NCI-H774 (cell line): ENCODE measurements around the gene WFDC12.
"Not testable (repeated sequence)": the region's sequence is repeated elsewhere in the genome, so short reads cannot be mapped to it uniquely, and the experiment has no call there.

Experiments
- DNase-seq: peaks from one replicate; lab custom pipeline; 2025; lab: John Stamatoyannopoulos, UW

WFDC12 gene, protein sequence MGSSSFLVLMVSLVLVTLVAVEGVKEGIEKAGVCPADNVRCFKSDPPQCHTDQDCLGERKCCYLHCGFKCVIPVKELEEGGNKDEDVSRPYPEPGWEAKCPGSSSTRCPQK

DNA sequence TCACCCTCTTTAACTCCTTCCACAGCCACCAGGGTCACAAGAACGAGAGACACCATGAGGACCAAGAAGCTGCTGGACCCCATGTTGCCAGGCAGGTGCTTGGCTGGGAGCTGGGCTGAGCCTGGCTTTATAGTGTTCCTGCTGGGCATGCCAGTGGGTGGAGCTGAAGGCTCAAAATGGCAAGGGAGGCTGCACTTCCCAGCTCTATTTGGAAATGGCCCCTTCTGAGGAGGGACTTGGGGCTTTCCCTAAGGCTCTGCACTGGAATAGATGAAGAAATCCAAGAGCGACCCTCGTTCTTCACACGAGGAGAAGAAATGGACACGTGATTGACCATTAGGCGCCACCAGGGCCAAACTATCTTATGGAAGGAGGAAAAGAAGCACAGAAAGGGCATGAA, at the start of gene WFDC12:
TSS of gene WFDC12 (minus strand) at position 101 of the 400 bp plus-strand sequence. CDS start at position 83, 18 bp downstream.
- no peak for DNase-seq

DNA sequence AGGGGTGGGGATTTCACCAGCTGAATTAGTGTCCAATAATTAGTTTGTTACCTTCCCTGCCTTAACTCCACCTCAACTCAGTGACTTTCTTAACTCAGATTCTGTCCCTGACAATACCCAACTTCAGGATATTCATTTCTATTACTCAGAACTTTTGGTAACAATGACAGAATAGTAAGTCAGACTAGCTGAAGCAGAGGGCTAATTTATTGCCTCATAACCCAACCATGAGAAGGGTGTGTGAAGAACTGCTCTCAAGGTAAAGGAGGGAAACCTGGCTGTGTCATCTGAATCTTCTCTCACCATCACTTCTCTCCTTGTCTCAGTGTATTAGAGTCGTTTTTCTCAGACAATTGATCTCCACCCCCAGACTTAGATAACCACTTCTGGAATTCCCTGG, 49.3 kb upstream of the WFDC12 start:
- no peak for DNase-seq

DNA sequence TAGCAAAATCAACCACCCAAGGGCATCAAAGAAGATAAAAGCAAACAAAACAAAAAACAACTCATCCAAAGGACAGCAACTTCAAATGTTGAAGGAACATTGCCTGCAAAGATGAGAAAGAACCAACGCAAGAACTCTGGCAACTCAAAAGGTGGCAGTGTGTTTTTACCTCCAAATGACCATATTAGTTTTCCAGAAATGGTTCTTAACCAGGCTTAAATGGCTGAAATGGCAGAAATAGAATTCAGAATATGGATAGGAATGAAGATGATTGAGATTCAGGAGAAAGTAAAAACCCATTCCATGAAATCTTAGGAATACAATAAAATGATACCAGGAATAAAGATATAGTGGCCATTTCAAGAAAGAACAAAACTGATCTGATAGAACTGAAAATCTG, 40.6 kb upstream of the WFDC12 start:
- no peak for DNase-seq

DNA sequence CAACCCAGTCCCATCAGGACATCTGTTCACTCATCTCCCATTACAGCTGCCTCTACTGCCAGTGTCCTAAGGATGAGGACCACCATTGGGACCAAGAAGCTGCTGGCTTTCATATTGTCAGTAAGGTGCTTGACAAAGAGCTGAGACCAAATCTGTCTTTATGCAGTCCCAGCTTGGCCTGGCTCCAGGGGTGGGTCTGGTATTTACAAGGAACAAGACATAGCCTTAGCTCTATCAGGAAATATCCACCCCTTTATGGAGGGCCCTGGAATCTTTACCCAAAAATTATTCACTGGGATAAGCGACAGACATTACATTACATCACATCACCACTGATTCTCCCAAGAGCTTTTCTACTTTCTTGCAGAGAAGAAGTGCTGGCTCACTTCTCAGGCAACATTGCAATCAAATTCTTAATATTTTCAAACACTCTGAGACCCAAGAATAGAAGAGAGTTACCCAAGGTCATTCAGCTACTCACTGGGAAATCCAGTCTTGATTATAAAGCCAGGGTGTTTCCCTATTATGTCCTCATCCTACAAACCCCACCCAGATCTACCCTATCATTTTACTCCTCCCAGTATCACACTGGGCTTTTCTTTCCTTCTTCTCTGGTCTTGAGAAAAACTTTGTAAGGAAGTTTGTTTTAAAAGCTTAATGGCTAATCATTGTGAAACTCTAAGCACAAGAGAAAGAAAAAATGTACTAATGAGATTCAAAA, 39.0 kb upstream of the WFDC12 start:
- DNase-seq, result no peak

DNA sequence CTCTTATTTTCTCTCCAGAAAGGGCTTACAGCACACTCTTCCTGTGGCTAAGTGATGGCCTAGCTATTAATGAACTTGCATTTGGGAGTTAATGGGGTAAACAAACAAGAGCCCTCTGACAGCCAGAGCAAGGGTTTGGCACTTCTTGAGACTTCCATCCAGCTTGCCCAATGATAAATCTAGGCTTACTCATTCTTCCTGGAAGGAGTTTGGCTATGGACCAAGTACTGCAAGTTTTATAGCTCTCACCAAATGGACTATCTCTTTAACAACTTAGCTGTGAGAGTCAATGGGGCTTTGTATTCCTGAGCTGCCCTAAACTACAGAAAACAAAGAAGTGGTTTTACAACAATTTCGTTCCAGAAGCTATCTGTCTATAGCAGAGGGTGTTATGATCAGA, 33.7 kb upstream of the WFDC12 start:
- DNase-seq, result no peak

DNA sequence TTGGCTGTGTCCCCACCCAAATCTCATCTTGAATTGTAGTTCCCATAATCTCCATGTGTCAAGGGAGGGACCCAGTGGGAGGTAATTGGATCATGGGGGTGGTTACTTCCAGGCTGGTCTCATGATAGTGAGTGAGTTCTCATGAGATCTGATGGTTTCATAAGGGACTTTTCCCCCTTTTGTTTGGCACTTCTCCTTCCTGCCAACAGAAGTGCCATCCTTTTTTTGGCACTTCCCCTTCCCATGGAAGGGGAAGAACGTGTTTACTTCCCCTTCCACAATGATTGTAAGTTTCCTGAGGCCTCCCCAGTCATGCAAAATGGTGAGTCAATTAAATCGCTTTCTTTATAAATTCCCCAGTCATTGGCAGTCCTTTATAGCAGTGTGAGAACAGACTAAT, 32.4 kb upstream of the WFDC12 start:
- no peak for DNase-seq

DNA sequence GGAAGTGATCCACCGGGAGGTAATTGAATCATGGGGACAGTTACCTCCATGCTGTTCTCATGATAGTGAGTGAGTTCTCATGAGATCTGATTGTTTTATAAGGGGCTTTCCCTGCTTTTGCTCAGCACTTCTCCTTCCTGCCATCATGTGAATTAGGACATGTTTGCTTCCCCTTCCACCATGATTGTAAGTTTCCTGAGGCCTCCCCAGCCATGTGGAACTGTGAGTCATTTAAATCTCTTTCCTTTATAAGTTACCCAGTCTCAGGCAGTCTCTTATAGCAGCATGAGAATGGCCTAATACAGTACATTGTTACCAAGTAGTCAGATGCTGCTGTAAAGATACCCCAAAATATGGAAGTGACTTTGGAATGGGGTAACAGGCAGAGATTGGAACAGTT, 30.5 kb upstream of the WFDC12 start:
- not testable (repeated sequence) for DNase-seq

DNA sequence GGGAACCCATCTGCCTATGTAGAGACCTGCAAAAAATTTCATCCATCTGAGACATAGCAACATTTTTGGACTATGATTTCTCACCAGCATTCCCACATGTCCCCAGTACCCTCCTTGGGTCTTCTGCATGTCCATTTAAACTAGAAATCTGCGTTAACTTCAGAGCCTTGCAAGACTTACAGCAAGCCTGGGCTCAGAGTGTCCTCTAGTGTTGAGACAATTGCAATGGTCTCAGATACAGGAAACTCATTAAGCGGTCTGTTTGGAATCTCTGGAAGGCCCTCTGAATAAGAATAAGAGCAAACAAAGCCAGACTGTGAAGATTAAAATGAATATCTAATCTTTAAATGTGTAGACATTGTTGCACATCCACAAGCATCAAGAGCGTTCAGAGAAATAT, 29.9 kb upstream of the WFDC12 start:
- DNase-seq, result no peak

DNA sequence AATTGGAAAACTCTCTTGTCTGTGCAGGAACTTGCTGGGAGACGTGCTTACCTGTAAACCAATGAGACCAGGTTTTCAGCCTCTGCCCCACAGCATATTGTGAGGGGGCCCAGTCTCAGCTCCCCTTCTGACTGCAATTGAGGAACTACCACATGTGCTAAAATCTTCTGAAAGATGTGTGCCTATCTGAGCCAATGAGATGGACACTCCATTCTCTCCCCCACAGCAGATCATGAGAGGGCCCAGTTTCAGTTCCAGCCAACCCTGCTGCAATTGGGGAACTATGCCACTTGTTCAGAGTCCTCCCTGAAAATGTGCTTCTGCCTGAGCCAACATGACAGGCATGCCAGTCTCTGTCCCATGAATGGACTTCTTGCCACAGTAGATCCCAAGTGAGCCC, 29.5 kb upstream of the WFDC12 start:
- DNase-seq, result no peak

DNA sequence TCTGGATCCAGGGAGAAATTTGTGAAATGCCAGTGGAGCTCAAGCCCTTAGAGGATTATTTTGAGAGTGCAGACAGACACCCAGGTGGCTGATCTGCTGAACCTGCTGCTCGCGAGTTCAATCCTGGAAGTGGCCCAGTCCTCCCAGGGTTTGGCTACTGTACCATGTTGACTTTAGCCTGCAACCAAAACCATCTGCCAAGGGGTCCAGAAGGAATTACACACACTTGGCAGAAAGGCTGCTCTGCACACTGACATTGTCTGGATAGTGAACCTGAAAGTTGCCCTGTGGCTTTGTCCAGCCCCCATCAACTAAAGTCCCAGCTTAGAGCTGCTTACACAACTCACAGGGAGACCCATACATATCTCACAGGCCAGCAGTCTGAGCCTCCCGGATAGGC, 28.9 kb upstream of the WFDC12 start:
- DNase-seq, result no peak

DNA sequence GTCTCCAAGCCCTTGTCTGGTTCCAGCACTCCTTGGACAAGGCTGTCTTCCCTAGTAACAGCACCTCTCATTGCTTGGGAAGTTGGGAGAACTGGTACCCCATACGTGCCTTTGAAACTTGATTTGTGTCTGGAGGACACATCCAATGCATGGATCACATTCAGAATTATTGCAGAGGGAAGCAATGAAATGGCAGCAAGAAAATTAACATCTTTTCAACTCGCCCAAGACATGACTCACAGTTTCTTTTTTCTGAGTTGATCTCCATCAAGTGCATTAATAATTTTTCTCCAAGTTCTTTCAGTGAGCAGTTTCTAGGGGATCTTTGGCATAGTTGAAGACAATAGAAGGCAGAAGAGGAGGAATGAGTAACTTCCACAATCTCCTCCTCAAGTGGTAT, 28.1 kb upstream of the WFDC12 start:
- no peak for DNase-seq

DNA sequence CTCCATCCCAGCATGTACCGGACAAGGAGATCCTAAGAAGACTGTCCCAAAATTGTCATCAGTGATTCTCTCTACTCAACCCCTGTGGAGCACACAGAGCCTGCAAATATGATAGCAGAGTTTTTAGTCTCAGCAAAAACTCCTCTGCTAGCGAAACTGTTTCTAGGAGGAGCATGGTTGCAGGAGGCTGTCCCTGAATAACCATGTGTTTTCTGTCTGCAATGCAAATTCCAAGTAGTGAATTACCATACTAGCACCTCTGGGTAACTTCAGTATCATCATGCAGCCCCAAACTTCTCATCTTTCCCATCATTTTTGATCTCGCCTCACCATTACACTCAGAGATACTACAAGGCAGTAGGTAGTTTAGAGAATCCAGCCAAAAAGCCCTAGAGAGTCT, 24.8 kb upstream of the WFDC12 start:
- DNase-seq, result no peak

DNA sequence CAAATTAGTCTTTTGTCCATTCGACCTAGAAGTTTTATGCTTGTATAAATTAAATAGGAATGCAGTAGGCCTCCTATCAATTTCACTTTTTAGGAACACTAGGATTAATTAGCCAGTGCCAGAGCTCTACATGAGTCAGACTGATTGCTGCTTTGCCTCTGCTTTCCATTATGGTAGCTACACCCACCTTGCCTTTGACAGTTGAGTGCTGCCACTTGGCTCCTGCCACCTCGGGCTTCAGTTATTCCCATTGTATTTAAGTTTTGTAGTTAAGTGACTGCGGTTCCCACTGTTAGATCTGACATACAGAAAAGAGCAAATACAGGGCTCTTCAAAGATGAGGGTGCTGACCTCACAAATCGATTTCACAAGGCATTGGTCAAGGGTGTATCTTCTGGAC, 16.6 kb upstream of the WFDC12 start:
- DNase-seq, result no peak

DNA sequence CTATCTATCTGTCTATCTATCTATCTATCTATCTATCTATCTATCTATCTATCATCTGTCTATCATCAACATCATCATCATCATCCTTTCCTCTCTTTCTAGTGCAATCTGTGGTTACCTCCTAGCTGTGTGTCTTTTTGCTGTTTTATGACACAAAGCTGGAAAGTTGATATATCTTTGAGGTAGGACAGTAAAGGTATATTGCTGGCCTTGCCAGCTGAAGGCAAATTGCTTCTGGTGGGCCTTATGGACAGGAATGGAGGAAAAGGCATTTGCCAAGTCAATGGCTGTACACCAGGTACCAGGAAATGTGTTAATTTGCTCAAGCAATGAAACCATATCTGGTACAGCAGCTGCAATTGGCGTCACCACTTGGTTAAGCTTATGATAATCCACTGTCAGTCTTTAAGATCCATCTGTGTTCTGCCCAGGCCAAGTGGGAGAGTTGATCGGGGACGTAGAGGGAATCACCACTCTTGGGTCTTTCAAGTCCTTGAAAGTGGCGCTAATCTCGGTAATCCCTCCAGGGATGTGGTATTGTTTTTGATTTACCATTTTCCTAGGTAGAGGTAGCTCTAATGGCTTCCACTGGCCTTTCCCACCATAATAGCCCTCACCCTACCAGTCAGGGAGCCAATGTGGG, 15.6 kb upstream of the WFDC12 start:
- DNase-seq, result not testable (repeated sequence)

DNA sequence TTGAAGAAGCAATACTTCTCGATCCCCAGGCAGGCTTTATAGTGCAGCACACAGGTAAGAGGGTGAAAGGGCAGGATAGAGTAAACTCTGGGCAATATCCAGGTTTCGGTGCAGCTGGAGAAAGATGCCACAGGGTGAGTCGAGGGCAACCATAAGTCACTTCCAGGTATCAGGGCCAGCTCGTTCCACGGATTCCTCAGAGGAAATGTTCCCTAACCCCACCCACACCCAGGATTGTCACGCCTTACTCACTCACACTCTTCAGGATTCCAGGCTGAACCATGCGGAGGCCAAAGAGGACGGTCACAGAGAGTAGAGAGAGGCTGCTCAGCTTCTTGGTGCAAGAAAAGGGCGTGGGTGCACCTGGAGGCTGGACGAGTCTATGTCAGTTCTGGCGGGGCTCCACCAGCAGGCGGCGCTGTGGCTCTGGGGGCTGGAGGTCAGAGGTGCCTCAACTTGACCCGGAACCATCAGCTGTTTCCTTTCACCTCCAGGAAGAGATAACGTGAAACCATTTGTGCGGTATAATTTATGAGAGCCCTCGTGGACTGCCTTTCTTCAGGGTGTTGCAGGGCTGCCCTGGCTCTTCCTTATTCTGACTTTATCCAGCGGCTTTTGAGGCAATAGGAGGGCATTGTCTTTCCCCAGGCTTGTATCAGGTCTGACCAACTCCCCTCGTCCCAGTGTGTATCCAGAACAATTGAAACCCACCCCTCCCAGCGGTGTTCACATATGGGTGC, 14.5 kb upstream of the WFDC12 start:
- DNase-seq, result peak; percentile 3

DNA sequence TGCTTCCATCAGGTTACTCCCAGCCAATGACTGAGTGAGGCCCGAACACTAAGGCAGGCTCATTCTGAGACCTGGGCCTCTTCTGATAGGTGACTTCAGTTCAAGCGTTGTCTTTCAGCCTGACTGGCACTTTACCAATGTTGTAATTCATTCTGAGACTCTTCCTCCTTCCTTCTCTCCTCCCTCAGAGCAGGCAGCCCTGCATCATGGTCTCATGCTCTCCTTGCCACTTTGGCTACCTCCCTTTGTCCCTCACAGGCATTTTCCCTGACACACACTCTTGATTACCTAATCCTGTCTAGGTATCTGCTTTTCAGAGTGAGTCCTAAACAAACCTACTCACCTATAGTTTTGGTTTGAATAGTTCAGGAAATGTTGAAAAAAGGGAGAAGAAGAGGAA, 12.6 kb upstream of the WFDC12 start:
- no peak for DNase-seq

DNA sequence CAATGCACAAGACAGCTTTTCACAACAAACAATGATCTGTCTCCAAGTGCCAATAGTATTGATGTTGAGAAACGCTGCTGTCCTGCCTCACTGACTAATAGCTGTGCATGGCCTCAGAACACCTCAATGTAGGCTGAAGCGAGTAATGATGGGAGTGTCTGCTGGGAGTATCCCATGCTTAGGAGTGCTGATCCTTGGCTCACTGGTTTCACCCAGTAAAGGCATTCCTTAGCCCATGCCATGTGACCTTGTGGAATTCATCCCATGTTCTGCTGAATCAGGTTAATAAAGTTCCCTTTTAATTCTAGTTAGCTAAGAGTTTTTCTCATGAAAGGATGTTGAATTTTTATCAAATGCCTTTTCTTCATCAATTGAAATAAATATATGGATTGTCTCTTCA, 3.8 kb upstream of the WFDC12 start:
- no peak for DNase-seq

DNA sequence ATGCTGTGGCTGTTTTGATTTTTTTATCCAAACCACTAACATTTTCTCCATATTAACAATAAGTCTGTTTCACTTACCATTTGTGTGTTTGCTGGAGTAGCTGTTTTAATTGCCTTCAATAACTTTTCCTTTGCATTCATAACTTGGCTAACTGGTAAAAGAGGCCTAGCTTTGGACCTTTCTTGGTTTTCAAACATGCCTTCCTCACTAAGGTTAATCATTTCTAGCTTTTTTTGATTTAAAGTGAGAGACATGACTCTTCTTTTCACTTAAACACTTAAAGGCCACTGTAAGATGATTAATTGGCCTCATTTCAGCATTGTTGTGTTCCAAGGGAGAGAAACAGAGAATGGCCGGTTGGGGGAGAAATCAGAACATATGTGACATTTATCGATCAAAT, 2.9 kb downstream of the WFDC12 start:
- no peak for DNase-seq

DNA sequence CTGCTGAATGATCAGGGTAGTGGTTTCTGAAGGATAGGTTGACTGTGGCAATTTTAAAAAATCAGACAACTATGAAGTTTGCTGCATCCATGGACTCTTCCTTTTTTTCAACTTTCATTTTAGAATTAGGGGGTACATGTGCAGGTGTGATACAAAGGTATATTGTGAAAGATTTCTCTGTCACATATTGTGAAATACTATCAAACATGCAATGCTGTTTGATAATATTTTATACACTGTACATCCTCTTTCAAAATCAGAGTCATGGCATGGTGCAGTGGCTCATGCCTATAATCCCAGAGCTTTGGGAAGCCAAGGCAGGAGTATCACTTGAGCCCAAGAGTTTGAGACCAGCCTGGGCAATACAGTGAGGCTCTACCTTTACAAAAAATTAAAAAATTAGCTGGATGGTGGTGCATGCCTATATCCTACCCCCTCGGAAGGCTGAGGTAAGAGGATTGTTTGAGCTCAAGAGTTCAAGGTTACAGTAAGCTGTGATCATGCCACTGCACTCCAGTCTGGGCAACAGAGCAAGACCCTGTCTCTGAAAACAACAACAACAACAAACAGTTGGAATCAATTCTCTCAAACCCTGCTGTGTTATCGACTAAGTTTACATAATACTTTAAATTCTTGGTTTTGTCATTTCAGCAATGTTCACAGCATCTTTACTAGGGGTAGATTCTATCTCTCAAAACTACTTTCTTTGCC, 4.6 kb downstream of the WFDC12 start:
- DNase-seq, result no peak

DNA sequence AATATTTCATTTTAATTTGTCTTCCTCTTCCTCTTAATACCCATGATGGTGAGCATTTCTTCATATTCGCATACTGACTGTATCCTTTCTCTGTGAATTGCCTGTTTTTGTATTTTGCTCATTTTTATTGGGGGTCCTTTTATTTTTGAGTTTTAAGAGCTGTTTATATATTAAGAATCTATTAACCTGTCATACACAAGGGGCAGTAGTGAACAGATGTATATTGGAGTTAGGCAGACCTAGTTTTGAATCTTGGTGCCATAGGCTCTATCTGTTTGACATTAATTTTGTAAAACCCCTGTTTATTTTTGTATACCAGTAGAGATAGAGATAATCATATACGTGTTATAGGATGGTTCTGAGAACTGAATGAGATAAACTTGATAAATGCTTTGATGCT, 6.2 kb downstream of the WFDC12 start:
- no peak for DNase-seq

DNA sequence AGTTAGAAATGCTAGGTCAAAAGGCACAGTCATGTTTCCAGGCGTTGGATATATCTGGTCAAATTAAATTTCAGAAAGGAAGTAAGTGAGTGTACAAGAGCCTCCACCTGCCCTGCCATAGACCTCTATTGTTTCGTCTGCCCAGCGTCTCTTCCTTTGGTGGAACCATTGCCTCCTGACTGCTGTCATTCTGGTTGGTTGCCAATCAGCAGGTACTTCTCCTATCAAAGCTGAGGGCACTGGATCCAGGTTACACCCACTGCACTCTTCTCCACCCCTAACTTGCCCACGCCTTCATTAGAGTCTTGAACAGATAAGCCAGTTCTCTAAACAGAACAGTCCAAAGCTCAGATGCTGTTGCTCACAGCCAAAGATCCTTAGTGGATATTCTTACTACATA, 6.7 kb downstream of the WFDC12 start:
- DNase-seq, result peak; percentile 5

DNA sequence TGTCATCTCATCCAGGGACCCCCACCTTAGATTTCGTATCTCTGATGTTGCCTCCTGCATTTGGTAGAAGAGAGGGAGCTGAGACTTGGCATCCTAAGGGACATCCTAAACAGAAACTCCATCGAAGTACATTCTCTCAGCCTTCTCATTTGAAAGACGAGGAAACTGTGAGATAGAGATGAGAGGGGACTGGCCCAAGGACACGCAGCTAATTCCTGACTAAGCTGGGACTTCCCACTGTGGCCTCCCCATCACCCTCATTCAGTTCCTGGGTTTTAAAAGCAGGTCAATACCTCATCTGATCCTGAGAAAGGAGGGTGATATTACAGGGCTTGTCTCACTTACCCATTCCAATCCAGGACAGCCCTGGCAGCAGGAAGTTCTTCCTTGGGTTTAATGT, 8.4 kb downstream of the WFDC12 start:
- DNase-seq, result no peak
